Panc1 (cell line): Measurements from ENCODE around the gene ATAD2B. TPM values are rescaled to one million over a fixed set of nuclear protein-coding genes. Genes with fewer than 3 reads are reported as not detected.

Experiments used
- ATAC-seq: fragments of 200-7000 bp; cut with Tn5 transposase; 2 replicates; pipeline ENCODE4 v1.9.1; 2020; ENCODE audit warnings: mild to moderate bottlenecking, moderate library complexity
- BruUV-seq: library from RNA; stranded (reverse); fragments of 400-500 nt; replicated peaks from 2 replicates; lab custom pipeline; 2021; lab: Mats Ljungman, UMichigan
- CTCF ChIA-PET: fragments of 300-600 bp; sonication (Branson Sonifier 250); formaldehyde crosslinking; loops from one replicate; lab custom pipeline; 2022; ENCODE audit warnings: antibody characterized with exemption; lab: Charles Lee
- POLR2A ChIA-PET: fragments of 300-600 bp; sonication (Branson Sonifier 250); formaldehyde crosslinking; loops from one replicate; lab custom pipeline; 2022; ENCODE audit warnings: antibody characterized with exemption; lab: Charles Lee
- DNase-seq: peaks from one replicate; pipeline ENCODE4 v3.0.0-alpha.2; 2010; ENCODE audit warnings: low read depth, low spot score
- H3K27ac ChIP-seq: 2 replicates; pipeline ENCODE4 v1.5.1; 2011; ENCODE audit warnings: mild to moderate bottlenecking, low read length, inconsistent platforms
- H3K27me3 ChIP-seq: fragments of 200-500 bp; sonication (Bioruptor generic); 2 replicates; pipeline ENCODE4 v1.6.0; 2014; ENCODE audit warnings: low read length, inconsistent platforms; ENCODE audit not compliant: control insufficient read depth, insufficient read depth
- H3K36me3 ChIP-seq: fragments of 200-500 bp; sonication (Bioruptor generic); 2 replicates; pipeline ENCODE4 v1.5.1; 2014; ENCODE audit warnings: inconsistent platforms, mild to moderate bottlenecking, low read length, moderate library complexity; ENCODE audit not compliant: control insufficient read depth, insufficient read depth
- H3K4me1 ChIP-seq: 2 replicates; pipeline ENCODE4 v1.5.1; 2011; ENCODE audit warnings: inconsistent platforms, mild to moderate bottlenecking, low read length, moderate library complexity; ENCODE audit not compliant: control insufficient read depth, insufficient read depth
- H3K4me3 ChIP-seq, 2 experiments: 2 replicates each; pipeline ENCODE4 v1.5.1; 2011 to 2012; ENCODE audit warnings: low read depth in 2 of 2, low read length in 2 of 2, mild to moderate bottlenecking in 2 of 2, inconsistent platforms in 1 of 2, moderate library complexity in 1 of 2
- H3K9me3 ChIP-seq: fragments of 200-500 bp; sonication (Bioruptor generic); 2 replicates; pipeline ENCODE4 v1.5.1; 2014; ENCODE audit warnings: low read depth, mild to moderate bottlenecking, inconsistent platforms, low read length, moderate library complexity; ENCODE audit not compliant: control insufficient read depth, insufficient read depth
- CTCF ChIP-seq: fragments of 450-650 bp; IDR thresholded peaks from 2 replicates; pipeline ENCODE4 v1.5.1; 2017; ENCODE audit warnings: mild to moderate bottlenecking
- POLR2AphosphoS5 ChIP-seq: IDR thresholded peaks from 2 replicates; pipeline ENCODE4 v1.6.1; 2012; ENCODE audit warnings: mild to moderate bottlenecking, low read depth, low read length, moderate library complexity
- SIN3A ChIP-seq: IDR thresholded peaks from 2 replicates; pipeline ENCODE4 v1.6.1; 2012; ENCODE audit warnings: low read depth, mild to moderate bottlenecking, low read length, moderate library complexity, borderline replicate concordance; ENCODE audit not compliant: insufficient read depth
- TCF7L2 ChIP-seq: IDR thresholded peaks from 2 replicates; pipeline ENCODE4 v1.6.1; 2011; ENCODE audit warnings: mild to moderate bottlenecking, low read depth, low read length, inconsistent platforms
- in situ Hi-C: cut with HindIII; loops from 2 replicates; pipeline ENCODE4 v1.10.0; 2016; ENCODE audit warnings: low sequenced_read_pairs, low pct_unique_long_range_greater_than_20kb
- intact Hi-C: fragments of 100-400 bp; cut with micrococcal nuclease; formaldehyde crosslinking; loops from one replicate; pipeline ENCODE4 v1.10.0; 2022; ENCODE audit not compliant: unreplicated experiment
- total RNA-seq: library from RNA; stranded (reverse); gene quantifications from one replicate; pipeline ENCODE4 v1.2.1, GENCODE V29; 2021; ENCODE audit not compliant: unreplicated experiment
- TF ChIP-seq, protein P1 (sequence below), 2 experiments: IDR thresholded peaks; 2 replicates each; pipeline ENCODE4 v1.6.1; 2011 to 2012; ENCODE audit warnings: low read depth in 2 of 2, control low read depth in 1 of 2, low read length in 1 of 2, mild to moderate bottlenecking in 1 of 2, moderate library complexity in 1 of 2; ENCODE audit not compliant: insufficient read depth in 1 of 2

Gene ATAD2B
- total RNA-seq, 1 experiment from 2014 or later, result 17.9 TPM

- Histone ChIP-seq H3K27me3 (no peaks in the 10 kb centered on the region), H3K4me3 (no peak overlapping the region), H3K4me1 (no peaks in the 10 kb centered on the region), H3K27ac (no peak overlapping the region), H3K36me3 (no peaks in the 10 kb centered on the region), H3K9me3 (no peaks in the 10 kb centered on the region)
- no peak for TF ChIP-seq CTCF
- TF ChIP-seq, protein P1, sequence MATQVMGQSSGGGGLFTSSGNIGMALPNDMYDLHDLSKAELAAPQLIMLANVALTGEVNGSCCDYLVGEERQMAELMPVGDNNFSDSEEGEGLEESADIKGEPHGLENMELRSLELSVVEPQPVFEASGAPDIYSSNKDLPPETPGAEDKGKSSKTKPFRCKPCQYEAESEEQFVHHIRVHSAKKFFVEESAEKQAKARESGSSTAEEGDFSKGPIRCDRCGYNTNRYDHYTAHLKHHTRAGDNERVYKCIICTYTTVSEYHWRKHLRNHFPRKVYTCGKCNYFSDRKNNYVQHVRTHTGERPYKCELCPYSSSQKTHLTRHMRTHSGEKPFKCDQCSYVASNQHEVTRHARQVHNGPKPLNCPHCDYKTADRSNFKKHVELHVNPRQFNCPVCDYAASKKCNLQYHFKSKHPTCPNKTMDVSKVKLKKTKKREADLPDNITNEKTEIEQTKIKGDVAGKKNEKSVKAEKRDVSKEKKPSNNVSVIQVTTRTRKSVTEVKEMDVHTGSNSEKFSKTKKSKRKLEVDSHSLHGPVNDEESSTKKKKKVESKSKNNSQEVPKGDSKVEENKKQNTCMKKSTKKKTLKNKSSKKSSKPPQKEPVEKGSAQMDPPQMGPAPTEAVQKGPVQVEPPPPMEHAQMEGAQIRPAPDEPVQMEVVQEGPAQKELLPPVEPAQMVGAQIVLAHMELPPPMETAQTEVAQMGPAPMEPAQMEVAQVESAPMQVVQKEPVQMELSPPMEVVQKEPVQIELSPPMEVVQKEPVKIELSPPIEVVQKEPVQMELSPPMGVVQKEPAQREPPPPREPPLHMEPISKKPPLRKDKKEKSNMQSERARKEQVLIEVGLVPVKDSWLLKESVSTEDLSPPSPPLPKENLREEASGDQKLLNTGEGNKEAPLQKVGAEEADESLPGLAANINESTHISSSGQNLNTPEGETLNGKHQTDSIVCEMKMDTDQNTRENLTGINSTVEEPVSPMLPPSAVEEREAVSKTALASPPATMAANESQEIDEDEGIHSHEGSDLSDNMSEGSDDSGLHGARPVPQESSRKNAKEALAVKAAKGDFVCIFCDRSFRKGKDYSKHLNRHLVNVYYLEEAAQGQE (IDR thresholded peaks at IDR 0.05; ENCODE audit: insufficient read depth in 1 of 2, low read depth in 2 of 2, low read length in 1 of 2), result no peak
- no peak for TF ChIP-seq TCF7L2
- TF ChIP-seq SIN3A, result no peak
- TF ChIP-seq POLR2AphosphoS5, result no peak
- ChIA-PET POLR2A (no interaction called here), CTCF (no interaction called here)
- no peak for DNase-seq
- intact Hi-C loops, result no loop called here
- ATAC-seq, result no peak
- BruUV-seq, result no TSS peak
- in situ Hi-C loops, result no loop called here
Measured at GRCh38 chr2:23844905-23845304, 82.0 kb downstream of the ATAD2B start.

DNA sequence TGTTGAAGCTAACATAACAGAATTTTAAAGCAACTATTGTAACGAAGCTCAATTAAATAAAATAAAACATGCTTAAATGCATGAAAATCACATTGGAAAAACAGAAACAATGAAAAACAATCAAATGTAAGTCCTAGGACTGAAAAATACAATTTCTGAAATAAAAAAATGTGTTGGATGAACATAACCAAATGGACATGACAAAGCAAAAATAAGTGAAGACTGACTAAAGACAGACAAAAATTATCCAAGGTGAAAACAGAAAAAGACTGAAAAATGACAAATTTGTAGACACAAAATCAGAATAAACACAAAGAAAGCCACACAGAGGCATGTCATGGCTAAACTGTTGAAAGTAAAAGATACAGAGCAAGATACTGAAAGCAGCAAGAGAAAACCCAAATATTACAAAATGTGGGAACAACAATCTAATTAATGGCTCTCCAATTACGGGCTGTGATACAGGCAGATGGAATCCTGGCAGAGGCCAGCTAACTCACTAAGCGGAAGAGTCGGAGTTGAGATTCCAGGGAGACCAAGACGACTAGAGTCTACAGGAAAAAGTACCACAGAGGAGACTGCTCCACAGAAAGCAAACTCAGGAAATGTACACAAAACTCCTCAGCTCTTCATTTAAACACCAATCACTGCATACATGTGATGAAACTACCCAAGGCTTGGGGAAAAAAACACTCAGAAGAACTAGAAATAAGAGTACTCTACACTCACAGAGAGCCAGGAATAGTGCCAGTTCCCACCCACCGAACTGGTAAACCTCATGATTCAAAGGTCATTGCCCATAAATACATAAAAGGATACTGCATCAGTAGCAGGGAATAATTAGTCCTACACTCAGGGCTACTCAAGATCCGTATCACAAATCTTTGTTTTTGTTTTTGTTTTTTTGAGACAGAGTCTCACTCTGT lies 83.6 kb downstream of the ATAD2B start:
- intact Hi-C loops, result no loop called here
- POLR2A ChIA-PET, result no interaction called here
- Histone ChIP-seq H3K4me3 (no peak overlapping the region), H3K4me1 (no peaks in the 10 kb centered on the region), H3K27me3 (no peaks in the 10 kb centered on the region), H3K36me3 (no peaks in the 10 kb centered on the region), H3K27ac (no peak overlapping the region), H3K9me3 (no peaks in the 10 kb centered on the region)
- DNase-seq (no peak), ATAC-seq (no peak)
- CTCF ChIA-PET, result no interaction called here
- in situ Hi-C loops, result no loop called here
- TF ChIP-seq, protein P1 (IDR thresholded peaks at IDR 0.05; ENCODE audit: insufficient read depth in 1 of 2, low read depth in 2 of 2, low read length in 1 of 2), result no peak
- TF ChIP-seq TCF7L2 (no peak), CTCF (no peak), POLR2AphosphoS5 (no peak), SIN3A (no peak)
- BruUV-seq, result no TSS peak
